Mesothelial cell of epicardium (in vitro differentiated cells): ENCODE results near the gene CACNA1C. TPM values are rescaled to one million over a fixed set of nuclear protein-coding genes. Genes with fewer than 3 reads are reported as not detected.

Source experiments
- DNase-seq, 2 experiments: peaks; one replicate each; pipeline ENCODE4 v3.0.0; 2021; ENCODE audit warnings: low spot score in 2 of 2; ENCODE audit not compliant: unreplicated experiment in 2 of 2
- H3K27ac Mint-ChIP-seq: 2 replicates; pipeline ENCODE4 v1.8.0; 2021; ENCODE audit warnings: mixed read lengths
- H3K27me3 Mint-ChIP-seq: 2 replicates; pipeline ENCODE4 v1.8.0; 2021; ENCODE audit warnings: low read depth, mixed read lengths
- H3K36me3 Mint-ChIP-seq: 2 replicates; pipeline ENCODE4 v1.8.0; 2021; ENCODE audit warnings: mixed read lengths
- H3K4me1 Mint-ChIP-seq: 2 replicates; pipeline ENCODE4 v1.8.0; 2021; ENCODE audit warnings: mixed read lengths
- H3K4me3 Mint-ChIP-seq: 2 replicates; pipeline ENCODE4 v1.8.0; 2021; ENCODE audit warnings: mild to moderate bottlenecking, moderate library complexity, mixed read lengths
- H3K9me3 Mint-ChIP-seq: 2 replicates; pipeline ENCODE4 v1.8.0; 2021; ENCODE audit warnings: mixed read lengths
- CTCF ChIP-seq: fragments of 200-600 bp; sonication (generic); IDR thresholded peaks from one replicate; pipeline ENCODE4 v1.5.0; 2021; ENCODE audit warnings: antibody characterized with exemption; ENCODE audit not compliant: unreplicated experiment
- total RNA-seq: library from RNA; stranded (reverse); gene quantifications from 3 replicates; pipeline ENCODE4 v1.2.1, GENCODE V29; 2021

Gene CACNA1C
- total RNA-seq, 1 donor from 2014 or later = 33.6 TPM

GRCh38 chr12:2092890-2093289, 40.1 kb downstream of the CACNA1C start:
- H3K4me1 Mint-ChIP-seq = peaks cover 44% of the 10 kb centered on the region
- DNase-seq = no peak

DNA sequence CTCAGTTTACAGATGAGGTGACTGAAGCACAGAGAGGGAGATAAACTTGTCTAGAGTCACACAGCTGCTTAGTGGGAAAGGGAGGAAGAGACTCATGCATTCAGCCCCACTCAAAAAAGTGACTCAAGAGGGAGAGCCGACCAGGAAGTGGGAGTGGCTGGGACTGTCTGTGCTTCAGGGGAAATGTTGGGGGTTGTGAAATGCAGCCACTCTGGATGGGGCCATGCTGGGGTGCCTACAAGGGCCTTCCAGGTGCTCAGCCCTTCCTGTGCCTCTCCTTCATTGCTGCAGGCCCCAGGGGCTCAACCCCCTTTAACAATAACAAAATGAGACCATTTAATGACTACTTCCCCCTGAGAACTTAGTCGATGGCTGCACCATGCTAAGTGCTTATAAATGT, 41.8 kb downstream of the CACNA1C start:
- no peak for DNase-seq
- H3K9me3 Mint-ChIP-seq = no peaks in the 10 kb centered on the region
- H3K36me3 Mint-ChIP-seq = peaks cover 2% of the 10 kb centered on the region
- H3K4me1 Mint-ChIP-seq = peaks cover 58% of the 10 kb centered on the region
- H3K4me3 Mint-ChIP-seq = no peak overlapping the region
- peak overlapping the region; percentile 71 for H3K27ac Mint-ChIP-seq
- no peak for TF ChIP-seq CTCF
- no peaks in the 10 kb centered on the region for H3K27me3 Mint-ChIP-seq

More at GRCh38 chr12:2092890-2093289, 40.1 kb downstream of the CACNA1C start:
- TF ChIP-seq CTCF = no peak
- Mint-ChIP-seq H3K27ac (no peak overlapping the region), H3K27me3 (no peaks in the 10 kb centered on the region), H3K9me3 (no peaks in the 10 kb centered on the region), H3K36me3 (peaks cover 6% of the 10 kb centered on the region), H3K4me3 (no peak overlapping the region)

DNA sequence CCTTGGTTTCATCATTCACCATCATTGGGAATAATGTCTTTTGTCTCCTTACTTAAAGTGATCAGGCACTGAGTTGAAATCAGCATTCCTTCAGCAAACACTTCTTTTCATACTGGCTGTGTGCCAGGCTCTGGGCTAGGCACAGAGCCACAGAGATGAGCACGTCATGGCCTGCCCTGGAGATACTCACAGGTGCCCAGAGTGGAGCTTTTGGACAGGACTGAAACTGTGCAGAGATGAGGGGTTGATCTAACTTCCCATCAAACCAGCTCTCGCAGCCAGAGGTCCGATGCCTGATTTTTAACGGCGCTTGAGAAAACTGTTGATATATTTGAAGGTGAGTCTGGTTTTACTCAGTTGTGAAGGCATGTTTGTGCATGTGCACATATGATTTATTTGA, 43.1 kb downstream of the CACNA1C start:
- no peaks in the 10 kb centered on the region for H3K36me3 Mint-ChIP-seq
- DNase-seq = no peak
- TF ChIP-seq CTCF = no peak
- H3K4me1 Mint-ChIP-seq = peaks cover 58% of the 10 kb centered on the region
- no peak overlapping the region for H3K4me3 Mint-ChIP-seq
- no peaks in the 10 kb centered on the region for H3K9me3 Mint-ChIP-seq
- peak overlapping the region; percentile 71 for H3K27ac Mint-ChIP-seq
- H3K27me3 Mint-ChIP-seq = no peaks in the 10 kb centered on the region

DNA sequence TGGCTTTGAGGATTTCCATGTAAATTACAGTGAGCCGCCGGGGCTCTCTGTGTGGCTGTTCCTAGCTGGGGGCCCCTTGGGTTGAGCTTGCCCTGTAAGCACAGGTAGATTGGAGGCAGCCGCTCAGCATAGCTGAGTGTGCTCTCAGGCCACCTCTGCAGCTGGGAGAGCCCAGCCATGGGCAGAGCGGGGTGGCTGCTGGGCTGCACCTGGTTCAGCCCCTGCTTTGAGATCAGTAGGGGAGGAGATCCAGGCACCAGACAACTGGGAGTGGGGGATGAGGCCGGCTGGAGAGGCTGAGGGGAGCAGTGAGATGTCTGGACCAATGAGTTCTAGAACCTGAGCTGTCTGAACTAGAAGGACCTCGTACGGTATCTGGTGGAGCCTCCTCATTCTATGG, 44.8 kb downstream of the CACNA1C start:
- no peak overlapping the region for H3K4me3 Mint-ChIP-seq
- H3K27ac Mint-ChIP-seq = peak overlapping the region; percentile 96
- no peaks in the 10 kb centered on the region for H3K36me3 Mint-ChIP-seq
- H3K27me3 Mint-ChIP-seq = no peaks in the 10 kb centered on the region
- DNase-seq = no peak
- H3K9me3 Mint-ChIP-seq = no peaks in the 10 kb centered on the region
- H3K4me1 Mint-ChIP-seq = peaks cover 58% of the 10 kb centered on the region
- no peak for TF ChIP-seq CTCF

DNA sequence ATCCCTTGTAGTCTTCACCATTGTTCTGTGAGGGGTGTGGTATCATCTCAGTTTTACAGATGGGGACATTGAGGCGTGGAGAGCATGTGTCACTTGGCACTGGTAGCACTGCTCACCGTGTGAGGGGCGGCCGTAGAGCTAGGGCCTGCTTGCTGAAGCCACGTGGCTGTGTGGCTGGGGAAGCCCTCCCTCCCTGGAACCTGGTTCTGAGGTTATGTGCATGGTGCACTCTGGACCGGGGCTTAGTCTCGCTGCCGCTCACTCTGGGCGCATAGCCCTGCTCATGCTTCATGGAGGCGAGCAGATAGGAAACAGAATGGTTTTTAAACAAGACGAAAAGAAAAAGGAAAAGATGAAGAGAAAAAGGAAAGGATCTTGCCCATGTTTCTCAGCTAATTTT, 46.1 kb downstream of the CACNA1C start:
- no peaks in the 10 kb centered on the region for H3K9me3 Mint-ChIP-seq
- no peaks in the 10 kb centered on the region for H3K27me3 Mint-ChIP-seq
- TF ChIP-seq CTCF = no peak
- peak overlapping the region; percentile 96 for H3K27ac Mint-ChIP-seq
- peaks cover 50% of the 10 kb centered on the region for H3K4me1 Mint-ChIP-seq
- no peaks in the 10 kb centered on the region for H3K36me3 Mint-ChIP-seq
- H3K4me3 Mint-ChIP-seq = no peak overlapping the region
- DNase-seq = no peak

GRCh38 chr12:2099595-2099994, 46.8 kb downstream of the CACNA1C start:
- no peak overlapping the region for H3K27ac Mint-ChIP-seq
- no peaks in the 10 kb centered on the region for H3K9me3 Mint-ChIP-seq
- TF ChIP-seq CTCF = no peak
- peaks cover 43% of the 10 kb centered on the region for H3K4me1 Mint-ChIP-seq
- H3K4me3 Mint-ChIP-seq = no peak overlapping the region
- H3K36me3 Mint-ChIP-seq = no peaks in the 10 kb centered on the region
- no peaks in the 10 kb centered on the region for H3K27me3 Mint-ChIP-seq
- no peak for DNase-seq
